ENCODE results near the gene FCMR. TPM values are rescaled to one million over a fixed set of nuclear protein-coding genes. Genes with fewer than 3 reads are reported as not detected.

Gene FCMR
- total and polyA plus RNA-seq, 2 experiments from 2014 or later, result 0.84 TPM; not detected in 1

GRCh38 chr1:206963740-206964139 lies 42.0 kb upstream of the FCMR start (continued):
- TF ChIP-seq ZNF462 (CRISPR knock-in tag; IDR thresholded peaks at IDR 0.05), result no peak
- TF ChIP-seq CTCF (conservative IDR thresholded peaks at IDR 0.05; ENCODE audit: low read depth in 2 of 2), result no peak
- no peak for TF ChIP-seq CREB1 (CRISPR knock-in tag; IDR thresholded peaks at IDR 0.05; ENCODE audit: low read depth)
- TF ChIP-seq POLR2AphosphoS5 (IDR thresholded peaks at IDR 0.05; ENCODE audit: low read depth), result no peak
- TF ChIP-seq REST (IDR thresholded peaks at IDR 0.05; ENCODE audit: unreplicated experiment), result no peak
- no peak for TF ChIP-seq NANOG (IDR thresholded peaks at IDR 0.05; ENCODE audit: borderline replicate concordance)
